ENCODE measurements around the gene ZBTB7C.
"Not testable (repeated sequence)": the region's sequence is repeated elsewhere in the genome, so short reads cannot be mapped to it uniquely, and the experiment has no call there.

Gene ZBTB7C
- 1.6 to 48.3 (median 14.4) reads per million in 18 experiments for total RNA-seq

DNA sequence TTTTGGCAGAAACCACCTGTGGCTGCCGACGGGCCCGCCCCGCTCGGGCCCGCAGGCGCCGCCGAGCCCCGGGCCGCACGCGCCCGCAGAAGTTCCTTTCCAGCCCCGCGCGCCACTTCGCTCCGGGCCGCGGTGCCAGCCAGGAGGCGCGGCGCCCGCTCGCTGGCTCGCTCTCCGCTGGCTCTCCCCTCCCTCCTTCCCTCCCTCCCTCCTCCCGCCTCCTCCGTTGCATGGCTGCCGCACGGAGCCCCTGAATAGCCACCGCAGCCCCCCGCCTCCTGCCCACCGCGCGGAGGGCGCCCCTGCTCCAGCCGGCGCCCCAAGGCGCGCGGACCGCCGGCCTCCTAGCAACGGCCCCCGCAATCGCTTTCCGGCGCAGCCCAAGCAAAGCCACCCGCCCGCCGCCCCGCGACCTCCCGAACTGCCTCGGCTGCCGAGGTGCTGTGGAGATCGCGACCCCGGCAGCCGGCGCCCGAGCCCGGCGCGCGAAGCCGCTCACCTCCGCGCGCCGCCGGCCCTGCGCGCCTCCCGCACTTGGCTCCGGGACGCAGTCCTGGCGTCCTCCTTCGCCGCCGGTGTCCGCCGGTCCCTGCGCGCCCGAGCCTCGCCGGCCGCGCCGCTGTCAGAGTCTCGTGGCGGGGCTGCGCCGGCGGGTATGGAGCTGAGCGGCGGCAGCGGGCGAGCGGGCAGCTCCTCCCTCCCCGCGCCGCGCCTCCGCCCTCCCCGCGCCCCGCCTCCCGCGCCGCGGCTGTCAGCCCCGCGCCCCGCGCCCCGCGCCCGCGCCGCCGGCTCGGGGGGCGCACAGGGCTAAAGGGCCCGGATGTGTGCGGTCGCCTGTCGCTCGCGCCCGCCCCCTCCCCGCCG lies at the start of gene ZBTB7C:
Gene ZBTB7C, minus strand, starts transcription at position 657 of the 864 bp plus-strand sequence.
- DNase-seq, result peak; percentile 24 to 48

DNA sequence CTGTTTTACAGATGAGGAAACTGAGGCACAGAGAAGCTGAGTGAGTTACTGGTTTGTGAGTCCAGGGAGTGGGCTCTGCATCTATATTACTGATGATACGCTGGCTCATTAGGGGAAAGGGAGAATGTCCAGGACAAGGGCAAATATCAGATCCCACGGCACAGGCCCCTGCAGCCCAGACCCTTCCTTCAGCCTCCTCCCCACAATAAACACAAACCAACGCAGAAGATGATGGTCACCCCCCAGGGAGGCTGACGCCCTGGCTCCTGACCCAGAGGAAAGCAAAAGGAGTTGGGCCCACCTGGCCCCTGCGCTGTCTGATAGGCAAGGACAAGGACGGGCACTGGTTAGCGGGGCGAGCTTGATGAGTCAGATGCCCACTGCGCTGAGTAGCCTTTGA lies 47.7 kb upstream of the ZBTB7C start:
- no peak for DNase-seq

DNA sequence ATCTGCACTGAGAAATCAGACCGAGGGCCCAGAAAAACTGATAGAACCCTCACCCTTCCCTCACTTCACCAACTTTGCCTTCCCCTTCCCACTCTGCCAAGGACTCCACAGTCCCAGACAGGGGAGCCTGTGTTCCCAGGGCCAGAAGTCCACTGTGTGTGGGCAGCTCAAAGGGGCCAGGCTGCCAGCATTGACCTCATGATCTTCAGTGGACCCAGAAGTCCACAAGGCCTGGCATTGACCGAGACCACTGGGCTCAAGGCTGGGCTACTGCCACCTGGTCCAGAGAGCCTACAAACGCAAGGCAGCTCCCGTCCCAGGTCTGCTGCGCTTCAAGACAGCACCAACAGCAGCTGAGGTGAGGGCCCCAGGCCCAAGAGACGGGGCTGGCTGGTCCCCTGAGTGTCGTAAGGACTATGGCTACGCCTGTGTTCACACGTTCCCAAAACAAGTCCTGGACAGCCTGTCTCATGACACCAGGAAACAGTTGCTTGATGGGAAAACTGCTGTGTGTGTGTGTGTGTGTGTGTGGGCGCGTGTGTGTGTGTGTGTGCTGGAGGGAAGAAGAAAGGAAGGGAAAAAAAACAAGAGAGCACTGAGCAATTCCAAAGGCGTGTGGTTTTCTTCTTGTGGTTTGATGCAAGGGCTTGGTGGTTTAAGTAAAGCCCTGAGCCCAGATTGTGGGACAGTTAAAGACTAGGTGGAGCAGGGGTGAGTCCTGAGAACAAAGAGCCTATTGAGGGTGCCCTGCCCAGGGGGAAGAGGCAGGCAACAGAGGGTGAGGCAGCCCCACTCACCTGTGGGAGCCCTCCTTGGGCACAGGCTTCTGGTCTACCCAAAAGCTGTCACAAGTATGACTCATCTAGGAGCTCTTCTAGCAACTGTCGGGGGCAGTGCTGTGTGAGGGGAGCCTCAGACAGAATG lies 46.6 kb upstream of the ZBTB7C start:
- DNase-seq, result peak; percentile 4 to 19

DNA sequence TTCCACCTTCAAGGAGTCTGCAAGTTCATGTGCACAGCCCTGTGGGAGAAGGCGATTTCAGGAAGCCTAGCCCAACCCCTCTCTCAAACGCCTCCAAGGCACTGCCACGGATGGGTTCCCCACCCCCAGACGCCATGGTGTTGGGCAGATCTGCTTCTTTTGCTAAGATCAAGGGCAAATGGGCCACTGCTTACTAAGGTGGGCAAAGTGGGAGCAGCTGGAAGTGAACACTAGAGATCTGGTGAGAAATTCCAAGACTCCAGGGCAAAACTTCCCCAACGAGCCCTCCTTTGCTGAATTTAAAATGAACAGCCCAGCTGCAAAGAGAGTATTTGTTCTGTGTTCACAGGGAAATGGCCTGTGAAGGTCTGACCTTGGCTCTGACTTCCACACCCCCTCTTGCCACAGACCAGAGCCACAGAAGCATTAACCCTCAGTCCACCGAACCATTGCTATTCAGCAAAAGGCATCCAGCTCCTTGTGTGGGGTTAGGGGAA lies 45.1 kb upstream of the ZBTB7C start:
- DNase-seq, result peak in 1 of 2 donors; percentile 29

DNA sequence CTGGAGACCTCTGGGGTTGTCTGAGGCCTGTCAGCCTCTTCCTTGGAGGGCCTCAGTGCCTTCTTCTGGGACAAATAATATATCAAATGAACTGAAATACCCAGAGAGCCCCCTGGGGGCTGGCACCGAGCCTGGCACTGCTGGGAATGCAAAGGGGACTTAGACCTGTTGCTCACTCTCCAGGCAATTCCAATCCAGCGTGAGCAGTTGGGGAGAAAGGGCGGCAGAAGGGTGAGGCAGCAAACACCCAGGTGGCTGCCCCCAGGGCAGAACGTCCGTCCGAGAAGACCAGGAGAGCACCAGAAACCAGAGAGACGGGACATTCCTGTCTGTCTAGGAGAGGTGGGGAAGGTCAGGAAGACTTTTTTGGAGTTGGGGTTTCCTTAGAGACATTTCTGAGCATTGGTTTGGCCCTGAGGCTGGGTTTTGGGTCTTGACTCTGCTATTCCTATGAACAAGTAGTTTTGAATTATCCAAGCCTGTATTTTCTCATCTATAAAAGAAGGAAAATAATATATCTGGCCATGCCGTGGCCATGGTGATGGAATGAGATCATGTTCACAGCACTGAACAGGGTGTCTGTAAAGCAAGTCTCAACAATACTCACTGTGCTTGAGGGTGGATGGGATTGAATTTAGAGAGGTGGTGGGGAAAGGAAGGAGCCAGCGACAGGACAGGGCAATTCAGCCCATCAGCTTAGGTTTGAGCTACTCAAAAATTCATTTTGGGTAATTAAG lies 44.3 kb upstream of the ZBTB7C start:
- no peak for DNase-seq

DNA sequence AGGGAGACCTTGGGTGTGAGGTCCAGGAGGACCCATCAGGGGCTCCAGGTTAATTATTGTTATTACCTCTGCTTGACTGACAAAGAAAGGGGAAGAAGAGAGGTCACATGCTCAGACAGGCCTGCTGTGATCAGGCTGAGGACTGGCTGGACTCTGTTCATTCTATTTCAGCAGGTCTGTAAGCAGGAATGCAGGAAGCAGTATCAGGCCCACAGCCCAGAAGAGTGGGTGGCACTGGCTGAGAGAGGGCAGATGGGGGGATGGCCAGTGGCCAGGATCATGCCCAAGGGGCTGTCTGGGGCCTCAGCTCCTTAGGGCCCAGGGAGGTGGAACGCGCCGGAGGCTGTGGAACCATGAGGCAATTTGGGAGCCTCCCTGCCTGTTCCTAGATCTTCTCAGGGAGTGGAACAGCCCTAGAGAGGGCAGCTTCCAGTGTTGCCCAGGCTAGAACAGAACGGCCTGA lies 43.7 kb upstream of the ZBTB7C start:
- DNase-seq, result peak; percentile 14 to 30

DNA sequence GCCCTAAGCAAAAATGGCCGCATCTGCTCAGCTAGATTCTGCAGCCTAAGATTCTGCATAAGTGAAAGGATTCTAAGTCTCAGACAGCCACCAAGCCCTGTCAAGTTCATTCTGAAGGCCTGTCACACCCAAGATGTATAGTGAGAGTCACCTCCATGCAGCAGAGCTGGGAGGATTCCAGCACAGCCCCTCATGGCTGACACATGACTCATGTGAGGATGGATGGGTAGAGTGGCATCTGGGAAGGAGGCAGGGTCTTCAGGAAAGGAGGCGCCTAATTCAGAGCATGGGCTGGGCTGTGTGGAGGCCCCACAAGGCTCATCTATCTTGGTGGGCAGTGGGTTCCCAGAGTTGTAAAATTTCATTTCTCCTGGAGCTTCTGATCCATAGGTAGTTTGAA lies 41.5 kb upstream of the ZBTB7C start:
- no peak for DNase-seq

DNA sequence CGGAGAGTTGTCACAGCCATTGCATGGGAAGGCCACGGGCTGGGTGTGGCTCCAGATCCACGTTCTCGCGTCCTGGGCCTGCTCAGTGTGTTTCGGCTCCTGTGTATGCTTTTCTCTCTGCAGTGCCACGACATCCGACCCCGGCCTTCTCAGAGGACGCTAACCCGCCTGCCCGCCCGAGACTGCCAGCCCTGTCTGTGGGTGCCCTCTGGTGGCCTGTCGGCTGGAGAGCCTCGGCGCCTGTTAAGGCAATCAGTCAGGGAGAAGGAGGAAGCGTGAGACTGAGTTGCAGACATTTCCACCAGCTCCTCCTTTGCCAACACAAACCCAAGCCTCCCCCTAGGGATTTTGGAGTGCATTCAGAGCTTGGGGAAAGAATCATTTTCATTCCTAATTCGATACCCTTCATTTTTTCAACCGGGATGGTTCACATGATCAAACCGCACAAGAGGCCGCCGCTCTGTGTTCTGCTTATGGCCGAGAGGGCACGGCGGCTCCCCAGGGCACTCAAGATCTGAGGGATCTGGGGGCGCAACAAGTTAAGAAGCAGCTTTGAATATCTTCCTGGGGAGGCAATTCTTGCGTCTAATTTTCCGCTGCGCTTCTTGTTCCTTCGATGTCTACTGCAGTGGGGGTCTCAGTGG lies 37.5 kb upstream of the ZBTB7C start:
- peak; percentile 86 for DNase-seq

DNA sequence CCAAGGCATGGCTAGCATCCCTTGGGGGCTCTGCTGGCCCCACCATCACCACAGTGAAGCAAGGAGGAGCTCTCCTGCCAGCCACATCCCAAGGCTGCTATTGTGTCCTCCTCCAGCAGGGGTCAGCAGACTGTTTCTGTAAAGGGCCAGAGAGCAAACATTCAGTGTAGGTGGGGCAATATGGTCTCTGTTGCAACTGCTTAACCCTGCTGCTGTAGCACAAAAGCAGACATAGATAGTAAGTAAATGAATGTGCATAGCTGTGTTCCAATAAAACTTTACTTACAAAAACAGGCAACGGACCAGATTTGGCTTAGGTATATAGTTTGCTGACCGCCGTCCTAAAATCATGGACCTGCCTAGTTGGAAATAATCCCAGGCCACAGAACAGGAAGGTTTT lies 36.4 kb upstream of the ZBTB7C start:
- DNase-seq, result peak; percentile 95 to 96

DNA sequence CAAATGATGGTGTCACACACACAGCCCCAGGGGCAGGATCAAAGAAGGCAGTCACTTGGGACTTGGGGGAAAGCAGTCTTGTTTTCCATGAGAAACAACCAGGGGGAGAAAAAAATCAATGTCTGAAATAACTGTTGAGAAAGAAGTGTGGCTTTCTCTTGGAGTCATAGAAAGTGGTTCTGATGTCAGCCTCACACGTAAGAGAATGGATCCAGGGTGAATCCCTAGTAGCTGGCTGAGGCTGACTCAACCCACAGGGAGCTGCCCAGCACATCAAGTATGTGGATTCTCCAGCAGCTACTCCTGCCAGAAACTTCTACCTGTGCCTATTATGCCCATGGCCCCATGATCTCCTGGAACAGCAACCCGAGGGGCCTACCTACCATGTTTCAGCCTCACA lies 33.6 kb upstream of the ZBTB7C start:
- no peak for DNase-seq

DNA sequence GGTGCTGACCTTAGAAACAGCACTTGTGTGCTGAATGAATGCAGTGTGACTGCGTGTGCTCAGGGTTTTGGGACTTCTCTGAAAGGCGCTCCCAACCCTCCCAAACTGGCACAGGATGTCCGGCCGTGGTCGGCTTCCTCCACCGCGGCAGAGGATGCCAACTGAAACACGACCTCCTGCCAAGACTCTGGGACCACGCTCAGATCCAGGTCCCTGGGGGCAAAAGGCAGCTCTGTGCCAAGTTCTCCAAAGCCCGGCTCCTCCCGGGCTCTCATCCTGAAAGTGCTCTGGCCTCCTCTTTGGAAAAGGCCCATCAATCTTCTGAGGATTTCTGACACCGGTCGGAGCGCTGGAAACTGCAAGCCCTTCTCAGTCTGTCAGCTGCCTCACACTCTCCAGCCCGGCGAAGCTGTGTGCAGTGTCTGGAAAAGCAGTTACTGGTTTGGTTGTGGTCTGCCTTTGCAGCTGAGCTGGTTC lies 32.3 kb upstream of the ZBTB7C start:
- DNase-seq, result no peak

DNA sequence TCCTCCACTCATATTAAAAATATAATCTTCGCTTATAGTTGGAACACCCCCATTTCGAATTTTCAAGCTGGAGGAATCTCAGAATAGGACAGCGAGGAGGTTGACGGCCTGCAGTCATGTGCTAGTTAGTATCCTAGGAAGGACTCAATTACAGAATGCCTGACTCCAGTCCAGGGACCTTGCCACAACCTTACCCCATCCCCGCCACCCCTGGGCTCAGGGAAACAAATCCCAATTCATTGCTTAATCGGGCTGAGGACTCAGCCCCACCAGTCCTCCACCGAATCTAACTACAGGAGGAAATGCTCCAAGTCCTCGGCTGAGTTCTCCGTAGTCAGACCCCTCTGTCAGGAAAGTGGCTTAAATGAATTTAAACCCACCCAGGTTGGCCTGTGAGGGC lies 31.7 kb upstream of the ZBTB7C start:
- DNase-seq, result no peak

DNA sequence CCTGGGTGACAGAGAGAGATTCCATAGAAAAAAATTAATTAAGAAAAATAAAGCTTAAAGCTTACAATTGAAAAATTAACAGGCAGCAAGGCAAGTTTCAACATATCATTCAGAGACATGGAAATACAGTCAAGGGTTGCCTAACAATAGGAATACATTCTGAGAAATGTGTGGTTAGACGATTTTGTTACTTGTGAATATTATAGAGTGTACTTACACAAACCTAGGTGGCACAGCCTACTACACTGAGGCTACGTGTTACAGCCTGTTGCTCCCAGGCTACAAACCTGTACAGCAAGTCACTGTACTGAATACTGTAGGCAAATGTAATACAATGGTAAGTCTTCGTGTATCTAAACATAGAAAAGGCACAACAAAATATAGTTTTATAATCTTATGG lies 27.7 kb upstream of the ZBTB7C start:
- DNase-seq, result no peak

DNA sequence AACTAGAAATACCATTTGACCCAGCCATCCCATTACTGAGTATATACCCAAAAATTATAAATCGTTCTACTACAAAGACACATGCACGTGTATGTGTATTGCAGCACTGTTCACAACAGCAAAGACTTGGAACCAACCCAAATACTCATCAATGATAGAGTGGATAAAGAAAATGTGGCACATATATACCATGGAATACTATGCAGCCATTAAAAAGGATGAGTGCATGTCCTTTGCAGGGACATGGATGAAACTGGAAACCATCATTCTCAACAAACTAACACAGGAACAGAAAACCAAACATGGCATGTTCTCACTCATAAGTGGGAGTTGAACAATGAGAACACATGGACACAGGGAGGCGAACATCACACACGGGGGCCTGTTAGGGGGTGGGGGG lies 25.2 kb upstream of the ZBTB7C start:
- not testable (repeated sequence) for DNase-seq

DNA sequence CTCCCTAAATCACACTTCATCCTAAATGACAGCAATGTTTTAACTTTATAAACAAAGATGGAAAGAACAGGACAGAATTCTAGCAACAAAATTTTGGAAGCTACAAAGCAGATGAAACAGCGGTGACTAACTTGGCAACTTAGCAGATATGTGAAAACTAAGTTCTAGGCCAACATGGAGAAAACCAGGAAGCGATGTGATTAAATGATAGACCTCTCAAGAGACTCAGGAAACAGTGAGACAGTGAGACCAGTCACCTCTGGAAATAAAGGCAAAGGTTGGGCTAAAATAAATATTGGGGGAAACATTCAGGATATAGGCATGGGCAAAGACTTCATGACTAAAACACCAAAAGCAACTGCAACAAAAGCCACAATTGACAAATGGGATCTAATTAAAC lies 24.4 kb upstream of the ZBTB7C start:
- DNase-seq, result no peak

DNA sequence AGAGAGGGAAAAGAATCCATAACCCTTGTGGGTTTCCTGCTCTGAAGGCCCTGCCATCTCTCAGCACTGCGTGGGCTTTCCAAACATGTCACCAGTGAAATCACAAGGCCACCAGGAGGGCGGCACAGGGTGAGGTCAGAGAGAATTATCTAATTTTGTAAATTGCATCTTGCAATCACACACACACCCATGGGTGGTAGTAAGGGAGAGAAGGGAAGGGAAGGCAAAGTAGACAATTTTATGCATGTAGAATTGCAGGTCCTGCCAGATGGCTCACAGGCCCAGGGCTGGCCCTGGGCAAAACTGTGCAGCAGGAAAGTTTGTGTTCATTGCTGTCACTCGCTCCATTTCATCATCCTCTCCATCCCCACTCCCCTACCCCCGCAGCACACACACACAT lies 21.0 kb upstream of the ZBTB7C start:
- DNase-seq, result peak; percentile 87 to 89

DNA sequence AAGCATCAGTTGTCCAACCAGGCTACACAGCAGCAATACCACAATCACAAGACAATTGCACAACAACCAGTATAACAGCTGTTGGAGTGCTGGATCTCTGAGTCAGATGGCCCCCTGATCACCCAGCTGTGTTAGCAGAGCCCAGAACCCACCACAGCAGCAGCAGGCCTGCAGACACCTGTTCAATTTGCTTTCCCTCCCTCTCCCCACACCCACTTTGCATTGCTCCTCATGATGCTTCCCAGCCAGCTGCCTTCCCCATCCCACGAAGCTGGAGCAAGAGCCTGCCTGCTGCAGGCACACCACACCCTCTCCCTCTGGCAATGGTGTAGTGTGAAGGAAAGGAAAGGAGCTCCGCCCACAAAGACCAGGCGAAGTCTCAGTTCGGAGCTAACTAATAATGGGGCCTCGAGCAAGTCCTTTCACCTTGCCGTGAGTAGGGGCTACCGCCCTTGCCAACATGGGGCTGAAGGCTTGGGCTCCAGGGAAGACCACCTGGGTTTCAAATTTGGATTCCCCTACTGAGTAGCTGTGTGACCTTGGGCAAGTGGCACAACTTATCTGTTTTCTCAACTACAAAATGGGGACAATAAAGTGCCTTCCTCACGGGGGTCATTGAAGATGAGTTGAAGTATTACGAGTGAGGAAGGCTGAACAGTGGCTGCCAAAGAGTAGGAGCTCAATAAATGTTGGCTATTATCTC lies 19.4 kb upstream of the ZBTB7C start:
- DNase-seq, result peak; percentile 63 to 66

DNA sequence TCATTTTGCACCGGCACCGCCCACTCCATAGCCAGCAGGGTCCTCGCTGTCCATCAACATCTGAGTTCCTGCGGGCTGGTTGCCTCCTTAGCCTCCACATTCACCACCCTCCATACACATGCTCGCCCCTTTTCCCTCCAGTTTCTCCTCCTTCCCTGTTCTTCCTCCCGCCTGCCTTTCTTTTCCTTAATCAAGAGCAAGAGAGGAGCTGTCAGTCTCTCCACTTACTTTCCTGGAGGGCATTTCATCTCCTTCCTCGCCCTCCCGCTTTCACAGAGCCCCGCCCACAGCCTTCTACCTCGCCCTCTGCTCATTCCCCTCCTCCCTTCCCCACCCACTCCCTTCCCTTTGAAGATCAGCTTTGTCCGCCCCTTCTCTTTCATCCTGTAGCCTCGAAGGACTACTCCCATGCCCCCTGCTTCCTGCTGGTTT lies 13.8 kb upstream of the ZBTB7C start:
- DNase-seq, result no peak

DNA sequence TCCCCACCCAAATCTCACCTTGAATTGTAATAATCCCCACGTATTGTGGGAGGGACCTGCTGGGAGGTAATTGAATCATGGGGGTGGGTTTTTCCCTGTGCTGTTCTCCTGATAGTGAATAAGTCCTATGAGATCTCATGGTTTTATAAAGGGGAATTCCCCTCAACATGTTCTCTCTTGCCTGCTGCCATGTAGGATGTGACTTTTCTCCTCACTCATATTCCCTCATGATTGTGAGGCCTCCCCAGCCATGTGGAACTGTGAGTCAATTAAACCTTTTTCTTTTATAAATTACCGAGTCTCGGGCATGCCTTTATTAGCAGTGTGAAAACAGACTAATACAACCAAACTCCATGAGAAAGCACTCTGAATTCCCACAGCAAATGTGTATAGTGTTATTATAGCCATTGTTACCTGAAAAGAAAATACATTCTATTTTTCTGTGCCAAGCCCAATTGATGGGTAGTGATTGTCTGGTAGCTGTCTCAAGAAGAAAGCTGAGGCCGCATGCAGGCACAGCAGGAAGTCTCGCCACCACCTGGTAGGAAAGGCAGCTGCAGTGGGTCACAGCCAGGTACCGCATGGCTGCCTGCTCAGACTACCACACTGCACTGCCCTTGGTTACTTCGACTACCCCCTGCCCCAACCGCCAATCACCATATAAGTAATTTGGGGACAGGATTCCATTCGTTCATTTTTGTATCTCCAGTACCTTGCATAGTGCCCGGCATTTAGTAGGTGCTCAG lies 10.3 kb upstream of the ZBTB7C start:
- no peak for DNase-seq

DNA sequence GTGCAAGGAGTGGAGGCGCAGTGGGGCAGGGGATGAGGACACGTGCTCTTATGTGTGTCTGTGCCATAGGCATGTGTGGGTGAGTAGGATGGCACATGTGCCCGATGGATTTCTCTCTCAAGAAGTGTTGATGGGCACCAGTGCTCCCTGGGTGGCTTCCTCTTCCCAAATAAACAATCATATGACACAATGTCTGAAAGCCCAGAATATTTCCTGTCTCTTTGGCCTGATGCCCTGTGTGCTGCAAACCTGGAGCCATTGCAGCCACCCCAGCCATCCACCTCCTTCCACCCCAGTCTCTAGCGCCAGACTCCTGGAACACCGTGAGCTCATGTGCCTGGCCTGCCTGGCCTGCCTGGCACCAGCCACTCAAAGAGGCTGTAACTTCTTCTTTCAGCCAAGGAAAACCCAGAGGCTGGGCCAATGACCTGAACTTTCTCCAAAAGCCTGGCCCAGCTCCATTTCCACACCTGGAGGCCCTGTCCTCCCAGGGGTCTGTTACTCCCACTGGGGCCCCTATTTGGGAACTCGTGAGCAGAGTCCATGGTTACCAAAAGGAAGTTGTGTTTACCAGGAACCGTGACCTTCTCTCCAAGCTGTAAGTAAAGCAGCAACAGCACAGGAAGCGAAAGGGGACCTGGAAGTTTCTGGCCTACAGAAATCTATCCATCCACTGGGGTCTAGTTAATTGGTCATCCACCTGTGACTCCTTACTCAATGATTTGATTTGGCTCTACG lies 9.5 kb upstream of the ZBTB7C start:
- DNase-seq, result peak; percentile 40 to 67

All from inflammatory macrophage (primary cell).